ENCODE data around the gene MYL6B.

- TF ChIP-seq EP300 (IDR thresholded peaks at IDR 0.05) (no peak), CTCF (IDR thresholded peaks at IDR 0.05) (no peak)
Observed at GRCh38 chr12:56103066-56103711, 49.2 kb upstream of the MYL6B start.
